ENCODE measurements around the gene RFT1.
"Not testable (repeated sequence)": the region's sequence is repeated elsewhere in the genome, so short reads cannot be mapped to it uniquely, and the experiment has no call there.

- TF ChIP-seq CTCF (IDR thresholded peaks at IDR 0.05; ENCODE audit: insufficient read depth, low read depth, low read length); EZH2 (IDR thresholded peaks at IDR 0.05; ENCODE audit: insufficient read depth, low read length): not testable (repeated sequence)
Measured at GRCh38 chr3:53054233-53054632, 76.0 kb downstream of the RFT1 start.
